Smooth muscle cell (in vitro differentiated cells): ENCODE data around the gene TSNAX. TPM values are rescaled to one million over a fixed set of nuclear protein-coding genes. Genes with fewer than 3 reads are reported as not detected.

ENCODE experiments used
- DNase-seq: peaks from one replicate; lab custom pipeline; 2025; ENCODE audit not compliant: unreplicated experiment; lab: John Stamatoyannopoulos, UW
- H2AFZ ChIP-seq: fragments of 200-600 bp; sonication (generic); 2 replicates; pipeline ENCODE4 v1.6.0; 2016; ENCODE audit warnings: antibody characterized with exemption, low read depth, mild to moderate bottlenecking
- H3F3A ChIP-seq: fragments of 200-600 bp; sonication (generic); 2 replicates; pipeline ENCODE4 v1.6.0; 2017; ENCODE audit warnings: antibody characterized with exemption, low read depth
- H3K27ac ChIP-seq: fragments of 200-600 bp; sonication (generic); 2 replicates; pipeline ENCODE4 v1.5.1; 2016; ENCODE audit warnings: low read depth, mild to moderate bottlenecking
- H3K27me3 ChIP-seq: fragments of 200-600 bp; sonication (generic); 2 replicates; pipeline ENCODE4 v1.6.1; 2016; ENCODE audit warnings: low read depth, mild to moderate bottlenecking
- H3K36me3 ChIP-seq: fragments of 200-600 bp; sonication (generic); 2 replicates; pipeline ENCODE4 v1.5.1; 2016; ENCODE audit warnings: low read depth
- H3K4me1 ChIP-seq: fragments of 200-600 bp; sonication (generic); 2 replicates; pipeline ENCODE4 v1.5.1; 2016; ENCODE audit warnings: low read depth
- H3K4me2 ChIP-seq: fragments of 200-600 bp; sonication (generic); 2 replicates; pipeline ENCODE4 v1.6.0; 2016; ENCODE audit warnings: mild to moderate bottlenecking
- H3K4me3 ChIP-seq: fragments of 200-600 bp; sonication (generic); 2 replicates; pipeline ENCODE4 v1.5.1; 2016; ENCODE audit warnings: mild to moderate bottlenecking
- H3K79me2 ChIP-seq: fragments of 200-600 bp; sonication (generic); 2 replicates; pipeline ENCODE4 v1.6.0; 2016; ENCODE audit warnings: low read depth, mild to moderate bottlenecking
- H3K9ac ChIP-seq: fragments of 200-600 bp; sonication (generic); 2 replicates; pipeline ENCODE4 v1.6.0; 2016; ENCODE audit warnings: low read depth
- H3K9me3 ChIP-seq: fragments of 200-600 bp; sonication (generic); replicated peaks from 2 replicates; pipeline ENCODE4 v1.5.1; 2016; ENCODE audit warnings: low read depth
- H4K20me1 ChIP-seq: fragments of 200-600 bp; sonication (generic); 2 replicates; pipeline ENCODE4 v1.6.0; 2016; ENCODE audit warnings: low read depth
- CTCF ChIP-seq: fragments of 200-600 bp; sonication (generic); IDR thresholded peaks from 2 replicates; pipeline ENCODE4 v1.5.1; 2017; ENCODE audit warnings: borderline replicate concordance, mild to moderate bottlenecking, antibody characterized with exemption; ENCODE audit not compliant: insufficient read depth, poor library complexity, severe bottlenecking
- WGBS: methylation state at CpG from one replicate; pipeline ENCODE4 v1.1.7; 2016; ENCODE audit warnings: low lambda C conversion rate; 5-methylcytosine and 5-hydroxymethylcytosine counted together
- polyA plus RNA-seq: library from polyadenylated mRNA; unstranded; fragments of >200 nt; fragmentation: Nextera tagmentation; extraction: Ambion mirVana; gene quantifications from 2 replicates; pipeline ENCODE4 v1.2.1, GENCODE V29; 2016
- total RNA-seq: library from RNA; depleted of rRNA; stranded (reverse); fragments of >200 nt; gene quantifications from 2 replicates; pipeline ENCODE4 v1.2.3, GENCODE V29; 2014

The TSNAX gene
- total and polyA plus RNA-seq, 2 experiments from 2014 or later: 22.6 to 36.5 TPM

GRCh38 chr1:231606712-231607111, 78.2 kb downstream of the TSNAX start:
- Histone ChIP-seq H3K36me3 (no peaks in the 10 kb centered on the region), H2AFZ (no peak overlapping the region), H3K9ac (no peak overlapping the region), H4K20me1 (no peaks in the 10 kb centered on the region), H3K27ac (no peak overlapping the region), H3K79me2 (no peaks in the 10 kb centered on the region), H3K4me3 (no peak overlapping the region), H3K4me1 (no peaks in the 10 kb centered on the region), H3K4me2 (no peak overlapping the region), H3K27me3 (peaks cover 10% of the 10 kb centered on the region), H3F3A (no peaks in the 10 kb centered on the region), H3K9me3 (no peaks in the 10 kb centered on the region)
- no peak for TF ChIP-seq CTCF
- 72% methylated on average over 4 of the region's 4 CpGs for WGBS
- DNase-seq: no peak

DNA sequence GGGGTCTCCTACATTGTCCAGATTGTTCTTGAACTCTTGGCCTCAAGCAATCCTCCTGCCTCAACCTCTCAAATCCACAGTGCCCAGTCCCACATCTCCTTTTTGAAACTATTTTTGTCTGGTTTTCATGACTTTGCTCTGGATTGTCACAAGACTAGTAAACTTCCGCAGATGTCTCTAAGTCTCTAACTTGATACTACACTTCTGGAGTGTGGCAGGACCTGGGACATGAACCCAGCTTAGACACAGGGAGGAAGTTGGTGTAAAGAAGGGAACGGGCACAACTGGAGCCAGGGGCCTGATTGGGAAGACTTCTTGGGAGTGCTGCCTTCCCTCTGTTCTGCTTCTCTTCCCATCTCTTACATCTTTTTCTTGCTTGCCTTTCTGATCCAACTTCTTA, 81.9 kb downstream of the TSNAX start:
- H3K4me1 ChIP-seq: no peaks in the 10 kb centered on the region
- H3K36me3 ChIP-seq: no peaks in the 10 kb centered on the region
- no peak for TF ChIP-seq CTCF
- H3F3A ChIP-seq: no peaks in the 10 kb centered on the region
- peaks cover 10% of the 10 kb centered on the region for H3K27me3 ChIP-seq
- H3K9me3 ChIP-seq: no peaks in the 10 kb centered on the region
- no peak overlapping the region for H3K4me2 ChIP-seq
- DNase-seq: no peak
- WGBS: 92% methylated on average over 2 of the region's 2 CpGs
- H3K9ac ChIP-seq: no peak overlapping the region
- H4K20me1 ChIP-seq: no peaks in the 10 kb centered on the region
- H3K27ac ChIP-seq: no peak overlapping the region
- H3K4me3 ChIP-seq: no peak overlapping the region
- H3K79me2 ChIP-seq: no peaks in the 10 kb centered on the region
- no peak overlapping the region for H2AFZ ChIP-seq

DNA sequence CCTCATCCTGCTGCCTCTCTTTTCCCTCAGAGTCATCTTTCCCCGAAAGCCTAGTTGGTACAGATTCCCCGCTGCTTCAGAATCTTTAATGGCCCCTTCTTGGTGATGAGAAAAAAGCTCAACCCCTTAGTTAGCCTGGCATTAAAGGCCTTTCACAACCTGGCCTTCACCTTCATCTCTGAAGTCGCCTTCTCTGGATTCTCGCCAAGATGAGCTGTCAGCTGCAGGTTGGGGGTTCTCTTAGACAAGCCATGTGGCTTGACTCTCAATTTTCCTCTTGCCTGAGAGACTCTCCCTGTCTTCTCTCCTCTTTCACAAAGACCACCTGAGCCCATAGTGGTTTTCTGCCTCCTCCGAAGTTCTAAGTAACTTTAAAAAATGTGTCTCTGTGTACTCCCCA, 82.6 kb downstream of the TSNAX start:
- no peaks in the 10 kb centered on the region for H3K36me3 ChIP-seq
- no peaks in the 10 kb centered on the region for H4K20me1 ChIP-seq
- no peak overlapping the region for H3K4me3 ChIP-seq
- DNase-seq: no peak
- H3K4me1 ChIP-seq: no peaks in the 10 kb centered on the region
- no peaks in the 10 kb centered on the region for H3F3A ChIP-seq
- no peaks in the 10 kb centered on the region for H3K79me2 ChIP-seq
- no peak overlapping the region for H2AFZ ChIP-seq
- H3K9me3 ChIP-seq: no peaks in the 10 kb centered on the region
- no peak for TF ChIP-seq CTCF
- H3K9ac ChIP-seq: no peak overlapping the region
- no peak overlapping the region for H3K27ac ChIP-seq
- peaks cover 10% of the 10 kb centered on the region for H3K27me3 ChIP-seq
- 91% methylated on average over 5 of the region's 5 CpGs for WGBS
- H3K4me2 ChIP-seq: no peak overlapping the region

- no peaks in the 10 kb centered on the region for H3K36me3 ChIP-seq
- H3K9me3 ChIP-seq: no peaks in the 10 kb centered on the region
- H3K4me1 ChIP-seq: no peaks in the 10 kb centered on the region
- no peak overlapping the region for H3K4me3 ChIP-seq
- H4K20me1 ChIP-seq: no peaks in the 10 kb centered on the region
- 92% methylated on average over 5 of the region's 5 CpGs for WGBS
- no peak for TF ChIP-seq CTCF
- H3K79me2 ChIP-seq: no peaks in the 10 kb centered on the region
- H3K9ac ChIP-seq: no peak overlapping the region
- H3K27ac ChIP-seq: no peak overlapping the region
- H3F3A ChIP-seq: no peaks in the 10 kb centered on the region
- H3K4me2 ChIP-seq: no peak overlapping the region
- no peak overlapping the region for H2AFZ ChIP-seq
- peaks cover 10% of the 10 kb centered on the region for H3K27me3 ChIP-seq
- no peak for DNase-seq
Measured at GRCh38 chr1:231611851-231612250, 83.4 kb downstream of the TSNAX start.
